C4-2B (cell line): ENCODE results near the gene NTRK3.

Experiments
- H3K27ac ChIP-seq: fragments of 450-650 bp; 2 replicates; pipeline ENCODE4 v1.5.1; 2017
- CTCF ChIP-seq: fragments of 450-650 bp; conservative IDR thresholded peaks from 2 replicates; pipeline ENCODE4 v1.5.1; 2017; ENCODE audit warnings: mild to moderate bottlenecking
- ZFX ChIP-seq: fragments of 450-650 bp; IDR thresholded peaks from 2 replicates; pipeline ENCODE4 v1.6.1; 2017

NTRK3 gene

DNA sequence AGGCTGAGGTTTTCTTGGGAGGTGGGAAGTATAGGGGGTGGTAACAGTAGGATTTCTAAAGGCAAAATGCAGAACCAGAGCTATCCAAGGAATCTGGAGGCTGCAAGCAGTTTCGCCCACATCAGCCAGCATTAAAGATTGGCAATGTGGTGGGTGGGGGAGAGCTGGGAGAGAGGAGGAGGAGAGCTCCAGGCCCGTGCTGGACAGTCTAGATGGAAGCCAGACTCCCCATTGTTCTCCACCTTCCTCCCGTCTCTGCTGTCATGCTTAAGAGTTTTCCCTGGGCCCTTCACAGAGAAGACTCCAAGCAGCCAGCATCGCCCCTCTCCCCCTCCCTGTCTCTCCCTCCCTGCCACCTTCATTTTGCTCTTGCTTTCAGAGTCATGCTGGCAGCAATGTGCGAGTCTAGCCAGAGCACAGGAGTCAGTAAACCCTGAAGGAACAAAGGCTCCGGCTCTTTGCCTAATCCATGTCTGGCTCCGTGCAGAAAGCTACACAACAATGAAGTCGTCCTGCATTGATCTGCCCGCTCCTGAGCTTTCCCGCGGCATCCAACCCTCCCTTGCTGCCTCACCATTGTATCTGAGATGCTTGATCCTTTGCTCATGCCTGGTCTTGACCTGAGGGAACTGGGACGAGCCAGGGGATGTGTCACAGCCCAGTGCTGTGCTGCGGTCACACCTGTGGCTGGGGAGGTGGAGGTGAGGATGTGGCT lies 282.9 kb downstream of the NTRK3 start:
- H3K27ac ChIP-seq = no peak overlapping the region
- TF ChIP-seq ZFX (no peak), CTCF (no peak)

DNA sequence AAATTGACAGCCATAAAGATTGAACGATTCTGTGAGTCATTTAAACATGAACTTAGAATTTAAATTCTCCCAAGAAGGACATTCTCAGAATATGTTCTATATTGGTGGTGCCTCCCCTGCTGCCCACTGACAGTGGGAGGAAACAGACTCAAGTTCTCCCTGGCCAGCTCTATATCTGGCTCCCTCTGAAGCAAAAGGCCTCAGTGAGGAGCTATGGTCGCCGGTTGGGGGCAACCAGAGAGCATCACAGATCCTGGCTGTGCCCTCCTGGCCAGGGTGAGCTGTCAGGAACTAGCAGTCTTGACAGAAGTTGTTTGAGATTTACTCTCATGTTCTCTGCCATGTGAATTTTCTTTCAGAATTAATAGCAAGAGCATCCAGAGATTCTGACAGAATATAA lies 285.5 kb downstream of the NTRK3 start:
- H3K27ac ChIP-seq = no peak overlapping the region
- TF ChIP-seq ZFX (no peak), CTCF (no peak)

- TF ChIP-seq ZFX (no peak), CTCF (no peak)
Measured at GRCh38 chr15:87967951-87968350, 288.6 kb downstream of the NTRK3 start.

DNA sequence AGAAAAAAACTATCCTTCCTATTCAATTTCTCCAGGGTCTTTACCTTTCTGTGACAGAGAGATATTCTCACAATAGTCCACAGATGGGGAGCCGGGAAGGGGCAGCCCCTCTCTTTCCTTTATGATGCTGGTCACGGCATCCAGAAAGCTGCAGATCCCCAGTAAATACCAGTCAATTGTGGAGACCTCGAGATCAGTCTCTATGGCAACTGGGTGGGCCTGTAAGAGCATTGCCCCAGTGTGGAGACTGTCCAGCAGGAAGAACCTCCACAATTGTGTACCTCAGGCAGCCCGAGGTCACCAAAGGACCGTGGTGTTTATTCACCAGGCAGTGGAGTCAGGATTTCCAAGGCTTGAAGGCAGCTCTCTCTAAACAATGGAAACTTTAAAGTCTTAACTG lies 291.2 kb downstream of the NTRK3 start:
- H3K27ac ChIP-seq = no peak overlapping the region
- no peak for TF ChIP-seq ZFX
- no peak for TF ChIP-seq CTCF

More at GRCh38 chr15:87967951-87968350, 288.6 kb downstream of the NTRK3 start:
- no peak overlapping the region for H3K27ac ChIP-seq

DNA sequence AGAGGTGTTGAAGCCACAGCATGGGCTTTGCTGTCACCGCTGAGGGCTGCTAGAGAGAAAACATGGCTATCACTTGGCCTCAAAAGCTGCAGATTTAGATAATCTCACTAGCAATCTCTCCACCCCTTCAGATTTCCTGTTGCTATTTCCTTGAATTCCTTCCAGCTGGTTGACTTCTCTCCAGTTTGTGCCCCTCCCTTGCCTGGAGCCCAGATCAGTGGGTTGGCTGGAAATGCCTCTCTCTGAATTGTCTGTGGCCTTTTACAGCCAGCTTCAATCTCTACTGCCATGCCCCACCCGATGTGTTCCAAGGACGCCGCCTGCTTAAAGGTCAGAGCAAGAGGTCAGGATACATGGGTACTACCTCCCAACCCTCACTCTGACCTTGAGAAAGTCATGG lies 294.1 kb downstream of the NTRK3 start:
- peak overlapping the region; percentile 12; the same call in 1 of the 2 replicates for H3K27ac ChIP-seq
- TF ChIP-seq ZFX (no peak), CTCF (no peak)

GRCh38 chr15:87961851-87962420 lies 294.6 kb downstream of the NTRK3 start:
- no peak for TF ChIP-seq ZFX
- no peak for TF ChIP-seq CTCF
- H3K27ac ChIP-seq = peak overlapping the region; percentile 12; the same call in 1 of the 2 replicates

DNA sequence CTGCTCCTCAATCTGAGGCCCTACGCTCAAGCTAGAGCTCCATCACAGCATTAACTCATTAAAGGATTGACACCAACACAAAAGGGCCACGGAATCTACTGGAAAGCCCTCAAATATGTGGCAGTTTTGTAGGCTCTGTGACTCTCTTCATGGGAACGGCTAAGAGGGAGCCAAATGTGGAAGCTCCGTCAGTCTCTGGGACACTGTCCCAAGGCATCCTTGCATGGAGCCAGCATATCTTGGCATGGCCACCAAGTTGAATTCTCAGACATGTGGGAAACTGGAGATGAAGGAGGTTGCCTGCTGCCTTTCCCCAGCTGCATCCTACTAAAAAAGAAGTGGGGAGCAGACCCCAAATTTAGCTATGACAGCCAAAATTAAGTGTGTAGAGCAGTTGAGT lies 296.9 kb downstream of the NTRK3 start:
- no peak overlapping the region for H3K27ac ChIP-seq
- no peak for TF ChIP-seq CTCF
- no peak for TF ChIP-seq ZFX
